HG02678 (cell line): ENCODE measurements around the gene SCAP.
"Not testable (repeated sequence)": the region's sequence is repeated elsewhere in the genome, so short reads cannot be mapped to it uniquely, and the experiment has no call there.

Source experiments
- ATAC-seq: cut with Tn5 transposase; IDR thresholded peaks from one replicate; pipeline ENCODE4 v1.9.1; 2021; ENCODE audit warnings: mild to moderate bottlenecking, moderate library complexity; ENCODE audit not compliant: unreplicated experiment

The SCAP gene

GRCh38 chr3:47481763-47482162, 6.0 kb upstream of the SCAP start:
- ATAC-seq: not testable (repeated sequence)

- not testable (repeated sequence) for ATAC-seq
Observed at GRCh38 chr3:47480267-47480666, 4.5 kb upstream of the SCAP start.

GRCh38 chr3:47479826-47480160, 4.1 kb upstream of the SCAP start:
- ATAC-seq: no peak

- ATAC-seq: no peak
Observed at GRCh38 chr3:47478022-47478421, 2.3 kb upstream of the SCAP start.

GRCh38 chr3:47476644-47477199, 981 bp upstream of the SCAP start:
- no peak for ATAC-seq

- no peak for ATAC-seq
Observed at GRCh38 chr3:47476330-47476626, 537 bp upstream of the SCAP start.

GRCh38 chr3:47475029-47475569, 642 bp downstream of the SCAP start:
- no peak for ATAC-seq

- no peak for ATAC-seq
Observed at GRCh38 chr3:47473391-47473790, 2.4 kb downstream of the SCAP start.

- ATAC-seq: no peak
Observed at GRCh38 chr3:47469616-47470015, 6.1 kb downstream of the SCAP start.

GRCh38 chr3:47468315-47468714, 7.4 kb downstream of the SCAP start:
- ATAC-seq: not testable (repeated sequence)

- no peak for ATAC-seq
Observed at GRCh38 chr3:47464588-47464987, 11.2 kb downstream of the SCAP start.

- not testable (repeated sequence) for ATAC-seq
Observed at GRCh38 chr3:47459534-47460085, 16.1 kb downstream of the SCAP start.

- no peak for ATAC-seq
Observed at GRCh38 chr3:47456984-47457383, 18.8 kb downstream of the SCAP start.

- no peak for ATAC-seq
Observed at GRCh38 chr3:47455806-47456452, 19.8 kb downstream of the SCAP start.

GRCh38 chr3:47452453-47453215, 23.1 kb downstream of the SCAP start:
- ATAC-seq: no peak

- no peak for ATAC-seq
Observed at GRCh38 chr3:47444103-47444502, 31.6 kb downstream of the SCAP start.

GRCh38 chr3:47443611-47443995, 32.1 kb downstream of the SCAP start:
- no peak for ATAC-seq

GRCh38 chr3:47441796-47442551, 33.8 kb downstream of the SCAP start:
- ATAC-seq: no peak

- no peak for ATAC-seq
Observed at GRCh38 chr3:47440131-47440530, 35.6 kb downstream of the SCAP start.

GRCh38 chr3:47436180-47436579, 39.6 kb downstream of the SCAP start:
- ATAC-seq: no peak

- ATAC-seq: no peak
Observed at GRCh38 chr3:47434849-47435248, 40.9 kb downstream of the SCAP start.
